ACHN (cell line): ENCODE data around the gene ABHD14A.

Experiments used
- DNase-seq: peaks from one replicate; pipeline ENCODE4 v3.0.0-alpha.2; 2015
- in situ Hi-C: cut with HindIII; loops from 2 replicates; pipeline ENCODE4 v1.10.0; 2017; ENCODE audit warnings: low sequenced_read_pairs, low pct_ligation_motif_present, low pct_unique_long_range_greater_than_20kb

The ABHD14A gene

DNA sequence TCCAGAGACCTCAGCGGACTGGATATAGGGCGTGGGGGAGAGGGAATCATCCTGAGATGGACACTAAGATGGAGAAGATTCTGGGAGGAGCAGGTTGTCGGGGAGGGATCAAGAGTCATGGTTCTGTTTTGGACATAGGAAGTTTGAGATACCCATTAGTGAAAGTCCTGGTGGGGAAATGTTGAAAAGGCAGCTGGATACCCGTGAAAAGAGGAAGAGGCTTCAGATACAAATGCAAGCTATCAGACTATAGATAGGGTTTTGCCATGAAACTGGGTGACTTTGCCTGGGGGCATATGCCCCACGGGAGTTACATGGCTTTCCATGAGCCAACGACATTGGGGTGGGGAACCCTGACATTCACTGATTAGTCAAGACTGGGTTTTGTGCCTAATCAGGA is 20.8 kb upstream of the ABHD14A start:
- in situ Hi-C loops, result no loop called here
- DNase-seq, result no peak

DNA sequence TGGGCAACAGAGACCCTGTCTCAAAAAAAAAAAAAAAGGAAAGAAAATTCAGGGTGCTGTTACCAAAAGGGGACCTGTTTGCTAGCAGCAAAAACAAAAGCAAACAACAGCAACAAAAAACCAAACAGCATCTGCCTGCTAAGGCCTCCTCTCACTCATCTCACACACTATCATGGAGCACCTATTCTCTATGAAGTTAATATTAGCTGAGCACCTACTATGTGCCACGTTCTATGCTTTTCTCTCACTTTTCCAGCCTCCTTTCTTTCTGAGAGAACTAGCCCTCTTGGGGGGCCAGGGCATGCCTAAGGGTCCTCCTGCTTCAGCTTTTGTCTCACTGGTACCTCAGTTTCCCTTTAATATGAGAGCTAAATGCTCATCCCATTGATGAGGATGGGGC is 20.2 kb upstream of the ABHD14A start:
- no peak for DNase-seq
- in situ Hi-C loops, result no loop called here

DNA sequence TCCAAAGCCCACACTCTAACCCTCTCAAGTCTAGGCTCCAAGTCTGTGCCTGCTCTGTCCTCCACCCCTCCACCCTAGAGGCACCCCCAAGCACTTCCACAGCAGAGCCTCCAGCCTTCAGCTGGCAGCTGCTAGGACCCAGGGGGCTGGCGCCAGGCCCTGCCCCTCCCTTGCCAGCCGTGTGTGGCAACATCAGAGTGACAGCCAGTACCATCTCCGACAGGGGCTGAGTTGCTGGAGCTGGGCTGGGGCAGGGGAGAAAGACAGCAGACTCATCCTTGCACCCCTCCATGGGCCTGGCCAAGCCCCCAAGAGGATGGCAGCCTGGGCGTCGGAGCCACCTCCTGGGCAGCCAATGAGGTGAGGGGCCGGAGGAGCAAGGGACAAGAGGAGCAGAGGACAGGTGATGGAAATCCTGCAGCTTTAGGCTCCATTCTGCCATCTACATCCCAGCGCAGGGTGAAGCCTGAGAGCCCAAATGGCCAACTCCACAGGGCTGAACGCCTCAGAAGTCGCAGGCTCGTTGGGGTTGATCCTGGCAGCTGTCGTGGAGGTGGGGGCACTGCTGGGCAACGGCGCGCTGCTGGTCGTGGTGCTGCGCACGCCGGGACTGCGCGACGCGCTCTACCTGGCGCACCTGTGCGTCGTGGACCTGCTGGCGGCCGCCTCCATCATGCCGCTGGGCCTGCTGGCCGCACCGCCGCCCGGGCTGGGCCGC is 19.5 kb upstream of the ABHD14A start, which contains the start of gene GPR62:
TSS of gene GPR62 (plus strand) at position 207 of the 718 bp plus-strand sequence. CDS start at position 479, 272 bp downstream.
- in situ Hi-C loops, result no loop called here
- DNase-seq, result no peak

DNA sequence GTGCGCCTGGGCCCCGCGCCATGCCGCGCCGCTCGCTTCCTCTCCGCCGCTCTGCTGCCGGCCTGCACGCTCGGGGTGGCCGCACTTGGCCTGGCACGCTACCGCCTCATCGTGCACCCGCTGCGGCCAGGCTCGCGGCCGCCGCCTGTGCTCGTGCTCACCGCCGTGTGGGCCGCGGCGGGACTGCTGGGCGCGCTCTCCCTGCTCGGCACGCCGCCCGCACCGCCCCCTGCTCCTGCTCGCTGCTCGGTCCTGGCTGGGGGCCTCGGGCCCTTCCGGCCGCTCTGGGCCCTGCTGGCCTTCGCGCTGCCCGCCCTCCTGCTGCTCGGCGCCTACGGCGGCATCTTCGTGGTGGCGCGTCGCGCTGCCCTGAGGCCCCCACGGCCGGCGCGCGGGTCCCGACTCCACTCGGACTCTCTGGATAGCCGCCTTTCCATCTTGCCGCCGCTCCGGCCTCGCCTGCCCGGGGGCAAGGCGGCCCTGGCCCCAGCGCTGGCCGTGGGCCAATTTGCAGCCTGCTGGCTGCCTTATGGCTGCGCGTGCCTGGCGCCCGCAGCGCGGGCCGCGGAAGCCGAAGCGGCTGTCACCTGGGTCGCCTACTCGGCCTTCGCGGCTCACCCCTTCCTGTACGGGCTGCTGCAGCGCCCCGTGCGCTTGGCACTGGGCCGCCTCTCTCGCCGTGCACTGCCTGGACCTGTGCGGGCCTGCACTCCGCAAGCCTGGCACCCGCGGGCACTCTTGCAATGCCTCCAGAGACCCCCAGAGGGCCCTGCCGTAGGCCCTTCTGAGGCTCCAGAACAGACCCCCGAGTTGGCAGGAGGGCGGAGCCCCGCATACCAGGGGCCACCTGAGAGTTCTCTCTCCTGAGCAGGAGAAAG is 18.7 kb upstream of the ABHD14A start:
- no peak for DNase-seq
- in situ Hi-C loops, result no loop called here

DNA sequence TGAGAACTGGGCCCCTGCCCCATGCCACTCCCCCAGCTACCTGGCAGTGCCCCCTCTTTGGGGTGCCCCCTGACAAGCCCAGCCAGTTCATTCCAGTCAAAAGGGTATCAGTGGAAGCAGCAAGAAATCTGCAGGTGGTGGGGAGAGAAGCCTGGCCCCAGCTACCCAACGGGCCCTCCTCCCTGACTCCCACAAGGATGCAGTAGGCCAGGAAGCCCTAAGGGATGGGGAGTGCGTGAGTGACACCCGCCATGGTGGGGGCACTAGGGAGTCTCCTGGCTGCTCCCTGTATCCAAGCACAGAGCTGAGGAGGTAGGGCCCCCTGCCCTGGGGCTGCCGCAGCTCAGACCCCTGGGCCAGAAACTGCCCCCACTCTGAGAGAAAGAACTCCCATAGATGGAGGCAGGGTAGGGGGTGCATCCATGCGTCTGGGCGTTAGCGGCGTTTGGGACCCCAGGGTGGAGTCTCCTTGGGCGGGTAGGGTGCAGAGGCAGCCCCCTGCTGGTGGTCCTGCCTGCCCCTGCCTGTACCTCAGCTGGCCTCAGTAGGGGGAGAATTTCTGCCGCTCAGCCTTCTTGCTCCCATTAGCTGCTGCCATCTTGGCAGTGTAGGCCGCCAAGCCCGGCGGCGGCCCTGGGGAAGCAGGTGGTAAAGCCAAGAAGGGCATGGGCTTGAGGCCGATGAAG is 17.2 kb upstream of the ABHD14A start:
- DNase-seq, result no peak
- in situ Hi-C loops, result no loop called here

DNA sequence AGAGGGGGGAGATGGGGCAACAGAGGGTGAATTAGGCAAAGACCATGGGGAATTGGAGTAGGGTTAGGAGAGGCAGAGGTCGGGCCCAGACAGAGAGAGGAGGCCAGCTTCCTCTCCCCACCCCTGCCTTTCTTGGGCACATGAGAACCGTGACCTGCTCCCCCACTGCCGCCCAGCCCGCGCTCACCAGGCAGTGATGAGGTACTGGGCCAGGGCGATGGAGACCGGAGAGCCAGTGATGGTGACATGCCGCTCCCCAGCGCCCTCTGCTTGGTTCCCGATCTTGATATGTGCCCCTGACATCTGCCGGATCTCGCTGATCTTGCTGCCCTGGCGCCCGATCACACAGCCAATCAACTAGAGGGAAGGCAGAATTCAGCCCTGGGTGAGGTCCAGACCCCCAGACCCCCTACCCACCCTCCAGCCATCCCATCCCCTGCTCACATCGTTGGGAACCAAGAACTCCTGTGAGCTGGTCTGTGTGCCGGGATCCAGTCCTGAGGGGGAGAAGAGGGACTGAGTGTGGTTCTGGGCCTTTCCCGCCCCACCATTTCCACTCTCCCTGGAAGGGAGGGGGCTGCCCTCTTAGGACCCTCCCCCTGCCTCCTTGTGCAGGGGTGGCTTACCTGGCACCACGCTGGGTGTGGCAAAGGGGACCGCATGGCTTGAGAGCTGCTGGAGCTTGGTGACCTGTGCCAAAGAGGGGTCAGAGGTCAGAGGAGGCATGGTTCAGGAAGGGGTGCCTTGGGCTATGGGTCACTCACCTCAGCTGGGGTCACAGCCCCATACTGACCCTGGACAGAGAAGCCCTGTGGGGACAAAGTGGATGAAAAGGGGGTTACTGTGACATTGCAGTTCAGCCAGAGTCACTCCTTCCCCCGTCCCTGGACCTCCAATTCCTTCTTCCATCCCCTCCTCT is 16.0 kb upstream of the ABHD14A start:
- DNase-seq, result no peak
- in situ Hi-C loops, result no loop called here

GRCh38 chr3:51959651-51960050 is 15.2 kb upstream of the ABHD14A start:
- no peak for DNase-seq
- in situ Hi-C loops, result no loop called here

DNA sequence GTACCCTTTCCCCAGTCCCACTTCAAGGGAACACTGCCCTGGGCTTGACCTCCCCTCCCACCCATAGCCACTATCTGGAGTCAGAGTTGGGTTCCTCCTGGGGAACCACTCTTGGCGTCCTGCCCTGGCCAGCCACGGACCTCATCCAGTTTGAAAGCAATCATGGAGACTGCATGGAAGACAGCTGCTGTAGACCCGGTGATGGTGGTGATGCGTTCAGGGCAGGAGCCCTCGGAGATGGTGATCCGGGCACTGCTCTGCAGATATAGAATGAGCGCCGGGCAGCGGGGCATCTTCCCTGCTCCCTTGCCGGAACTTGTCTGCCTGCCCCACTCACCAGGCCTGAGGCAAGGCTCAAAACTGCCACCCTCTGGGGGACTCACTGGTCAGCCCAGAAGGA is 14.5 kb upstream of the ABHD14A start:
- in situ Hi-C loops, result no loop called here

GRCh38 chr3:51961011-51961410 is 13.9 kb upstream of the ABHD14A start:
- in situ Hi-C loops, result no loop called here
- no peak for DNase-seq

More for the DNA sequence above, 14.5 kb upstream of the ABHD14A start:
- no peak for DNase-seq

GRCh38 chr3:51961602-51962569 is 13.0 kb upstream of the ABHD14A start:
- in situ Hi-C loops, result no loop called here
- no peak for DNase-seq

DNA sequence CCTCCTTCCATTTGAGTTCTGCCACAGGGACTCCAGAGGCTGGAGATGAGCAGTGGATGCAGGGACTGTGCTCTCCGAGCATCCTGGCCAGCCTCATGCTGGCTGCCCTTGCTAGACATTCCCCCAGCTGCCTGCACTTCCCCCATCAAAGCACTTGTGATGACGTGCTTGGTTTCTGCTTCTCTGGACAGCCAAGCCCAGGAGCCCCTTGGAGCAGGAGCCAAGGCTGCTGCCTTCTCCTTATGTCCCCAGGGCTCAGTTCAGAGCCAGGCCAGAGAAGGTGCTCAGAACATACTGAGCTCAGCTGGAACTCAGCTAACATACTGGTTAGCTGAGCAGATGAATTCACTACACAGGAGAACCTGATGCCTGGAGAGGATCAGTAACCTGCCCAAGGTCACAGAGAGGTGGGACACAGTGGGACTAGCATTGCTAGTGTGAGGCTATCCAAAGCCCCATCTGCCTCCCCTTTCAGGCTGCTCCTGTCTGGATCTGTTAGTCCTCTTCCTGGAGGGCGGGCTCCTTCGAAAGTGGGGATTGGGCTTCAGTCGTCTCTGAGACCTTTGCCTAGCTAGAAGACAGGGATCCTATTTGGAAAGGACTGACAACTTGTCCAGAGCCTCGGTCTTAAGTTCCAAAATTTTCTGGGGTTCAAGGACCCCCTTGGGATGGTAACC is 11.9 kb upstream of the ABHD14A start:
- DNase-seq, result no peak
- in situ Hi-C loops, result no loop called here

- DNase-seq, result no peak
- in situ Hi-C loops, result no loop called here
These were observed 10.9 kb upstream of the ABHD14A start for GRCh38 chr3:51963951-51964451.

DNA sequence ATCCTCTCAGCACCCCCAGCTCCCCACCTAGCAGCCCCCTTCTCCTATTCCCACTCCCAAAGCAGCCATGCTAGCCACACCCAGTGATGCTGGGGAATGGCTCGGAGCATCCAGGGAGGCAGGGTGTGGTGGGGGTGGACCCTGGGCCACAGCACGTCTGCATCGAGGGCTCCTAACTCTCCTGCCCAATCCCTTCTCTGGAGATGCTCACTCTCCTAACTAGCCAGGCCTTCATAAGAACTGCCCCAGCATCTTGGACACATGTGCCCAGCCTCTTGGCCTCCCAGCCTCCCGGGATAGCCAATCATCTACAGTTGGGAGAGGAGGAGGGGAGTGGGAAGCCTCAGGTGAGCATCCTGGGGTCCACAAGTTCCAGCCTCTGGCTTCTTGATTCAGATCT is 10.3 kb upstream of the ABHD14A start:
- no peak for DNase-seq
- in situ Hi-C loops, result no loop called here

DNA sequence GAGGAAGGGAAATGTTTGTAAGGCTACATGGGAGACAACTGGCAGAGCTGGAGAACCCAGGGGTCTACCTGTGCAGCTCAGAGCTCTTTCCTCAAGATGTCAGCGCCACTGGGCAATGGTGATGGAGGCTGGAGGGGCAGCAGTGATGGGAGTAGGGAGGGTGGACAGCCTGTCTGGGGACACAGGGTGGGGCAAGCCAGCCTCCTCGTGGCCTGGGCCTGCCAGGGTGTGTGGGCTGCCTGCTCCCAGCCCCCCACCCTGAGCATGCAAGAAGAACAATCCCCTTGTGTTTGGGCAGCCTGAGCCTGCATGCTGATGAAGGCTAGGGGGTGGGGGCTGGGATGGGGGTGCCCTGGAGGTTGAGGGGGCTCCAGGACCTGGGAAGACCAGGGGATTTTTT is 8.8 kb upstream of the ABHD14A start:
- DNase-seq, result no peak

GRCh38 chr3:51966486-51966885 is 8.4 kb upstream of the ABHD14A start:
- no peak for DNase-seq
- in situ Hi-C loops, result no loop called here

More for the DNA sequence above, 8.8 kb upstream of the ABHD14A start:
- in situ Hi-C loops, result no loop called here

DNA sequence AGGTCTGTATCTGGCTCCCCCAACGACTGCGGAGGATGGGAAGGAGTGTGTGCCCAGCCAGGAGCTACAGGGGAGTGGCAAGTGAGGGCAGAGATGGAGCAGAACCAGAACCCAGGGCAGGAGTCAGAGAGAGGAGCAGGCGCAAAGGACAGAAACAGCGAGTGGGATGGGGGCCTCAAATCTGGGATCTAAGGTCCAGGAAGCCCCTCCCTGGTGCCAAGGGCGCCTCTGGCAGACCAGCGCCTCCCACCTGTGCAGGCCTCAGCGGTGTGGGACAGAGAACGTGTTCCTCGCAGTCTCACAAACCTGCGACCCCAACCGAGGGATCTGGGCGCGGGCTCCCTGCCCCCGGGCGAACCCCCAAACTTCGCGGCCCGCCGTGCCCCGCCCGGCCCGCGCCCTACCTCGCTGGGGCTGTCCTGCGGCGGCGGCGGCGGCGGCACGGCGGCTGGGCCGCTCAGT is 7.9 kb upstream of the ABHD14A start:
- DNase-seq, result no peak
- in situ Hi-C loops, result no loop called here
